Chondrocyte (in vitro differentiated cells): ENCODE measurements around the gene ZNF786. TPM values are rescaled to one million over a fixed set of nuclear protein-coding genes. Genes with fewer than 3 reads are reported as not detected.

Experiments used
- DNase-seq: peaks from one replicate; pipeline ENCODE4 v3.0.0; 2021; ENCODE audit warnings: mixed read lengths, low spot score
- H3K27ac Mint-ChIP-seq: one replicate; pipeline ENCODE4 v1.8.0; 2021; ENCODE audit warnings: mild to moderate bottlenecking, moderate library complexity, mixed read lengths; ENCODE audit not compliant: unreplicated experiment
- H3K27me3 Mint-ChIP-seq: 2 replicates; pipeline ENCODE4 v1.8.0; 2021; ENCODE audit warnings: low read depth, mixed read lengths
- H3K36me3 Mint-ChIP-seq: 2 replicates; pipeline ENCODE4 v1.8.0; 2021; ENCODE audit warnings: low read depth, mixed read lengths
- H3K4me1 Mint-ChIP-seq: 2 replicates; pipeline ENCODE4 v1.8.0; 2021; ENCODE audit warnings: low read depth, mild to moderate bottlenecking, mixed read lengths
- H3K4me3 Mint-ChIP-seq: one replicate; pipeline ENCODE4 v1.8.0; 2021; ENCODE audit warnings: mild to moderate bottlenecking, moderate library complexity, mixed read lengths; ENCODE audit not compliant: unreplicated experiment
- H3K9me3 Mint-ChIP-seq: 2 replicates; pipeline ENCODE4 v1.8.0; 2021; ENCODE audit warnings: low read depth, mixed read lengths
- CTCF ChIP-seq: fragments of 200-600 bp; sonication (generic); IDR thresholded peaks from 2 replicates; pipeline ENCODE4 v1.5.0; 2021; ENCODE audit warnings: antibody characterized with exemption, mild to moderate bottlenecking, moderate library complexity
- total RNA-seq: library from RNA; stranded (reverse); gene quantifications from 3 replicates; pipeline ENCODE4 v1.2.1, GENCODE V29; 2021

The ZNF786 gene
- total RNA-seq, 1 donor from 2014 or later = 7.7 TPM

- no peaks in the 10 kb centered on the region for H3K27me3 Mint-ChIP-seq
- H3K4me3 Mint-ChIP-seq = no peak overlapping the region
- no peak for DNase-seq
- peak overlapping the region; percentile 46 for H3K27ac Mint-ChIP-seq
- no peaks in the 10 kb centered on the region for H3K36me3 Mint-ChIP-seq
- no peak for TF ChIP-seq CTCF
- peaks cover 11% of the 10 kb centered on the region for H3K4me1 Mint-ChIP-seq
- no peaks in the 10 kb centered on the region for H3K9me3 Mint-ChIP-seq
Measured at GRCh38 chr7:149060156-149060555, 30.4 kb downstream of the ZNF786 start.

- Mint-ChIP-seq H3K36me3 (no peaks in the 10 kb centered on the region), H3K4me1 (no peaks in the 10 kb centered on the region), H3K27ac (no peak overlapping the region), H3K27me3 (no peaks in the 10 kb centered on the region), H3K9me3 (no peaks in the 10 kb centered on the region), H3K4me3 (no peak overlapping the region)
- no peak for TF ChIP-seq CTCF
- no peak for DNase-seq
Measured at GRCh38 chr7:149053885-149054284, 36.6 kb downstream of the ZNF786 start.

- no peak overlapping the region for H3K4me3 Mint-ChIP-seq
- no peaks in the 10 kb centered on the region for H3K36me3 Mint-ChIP-seq
- no peaks in the 10 kb centered on the region for H3K4me1 Mint-ChIP-seq
- no peaks in the 10 kb centered on the region for H3K9me3 Mint-ChIP-seq
- TF ChIP-seq CTCF = no peak
- no peaks in the 10 kb centered on the region for H3K27me3 Mint-ChIP-seq
- DNase-seq = no peak
- H3K27ac Mint-ChIP-seq = no peak overlapping the region
Measured at GRCh38 chr7:149053384-149053783, 37.1 kb downstream of the ZNF786 start.

GRCh38 chr7:149050941-149051340, 39.6 kb downstream of the ZNF786 start:
- Mint-ChIP-seq H3K4me1 (no peaks in the 10 kb centered on the region), H3K9me3 (no peaks in the 10 kb centered on the region), H3K36me3 (no peaks in the 10 kb centered on the region), H3K4me3 (no peak overlapping the region), H3K27me3 (no peaks in the 10 kb centered on the region), H3K27ac (no peak overlapping the region)
- TF ChIP-seq CTCF = no peak
- DNase-seq = no peak

- no peak for TF ChIP-seq CTCF
- no peaks in the 10 kb centered on the region for H3K27me3 Mint-ChIP-seq
- H3K9me3 Mint-ChIP-seq = no peaks in the 10 kb centered on the region
- H3K27ac Mint-ChIP-seq = no peak overlapping the region
- H3K36me3 Mint-ChIP-seq = no peaks in the 10 kb centered on the region
- no peak for DNase-seq
- no peaks in the 10 kb centered on the region for H3K4me1 Mint-ChIP-seq
- H3K4me3 Mint-ChIP-seq = no peak overlapping the region
Measured at GRCh38 chr7:149048805-149049204, 41.7 kb downstream of the ZNF786 start.
